Sigmoid colon (tissue), 4 donors: ENCODE data around the gene DBI.

ENCODE experiments used
- CTCF ChIP-seq, 4 experiments: fragments of 450-650 bp in 3 of 4; fragments of 200-600 bp in 1 of 4; IDR thresholded peaks; one replicate each; pipeline ENCODE4 v1.5.1; 2016 to 2019; ENCODE audit warnings: antibody characterized with exemption in 4 of 4, mild to moderate bottlenecking in 3 of 4, moderate library complexity in 2 of 4
- EP300 ChIP-seq, 4 donors: sonication (generic); formaldehyde crosslinking; IDR thresholded peaks; one replicate each; pipeline ENCODE4 v1.6.1; 2017; ENCODE audit warnings: antibody characterized with exemption in 4 of 4
- POLR2A ChIP-seq, 2 donors: fragments of 450-650 bp; IDR thresholded peaks; one replicate each; pipeline ENCODE4 v1.6.1; 2016; ENCODE audit warnings: antibody characterized with exemption in 2 of 2, mild to moderate bottlenecking in 2 of 2, moderate library complexity in 2 of 2
- POLR2AphosphoS5 ChIP-seq, 4 donors: sonication (generic); formaldehyde crosslinking; IDR thresholded peaks; one replicate each; pipeline ENCODE4 v1.6.1; 2017; ENCODE audit warnings: antibody characterized with exemption in 4 of 4

DNA sequence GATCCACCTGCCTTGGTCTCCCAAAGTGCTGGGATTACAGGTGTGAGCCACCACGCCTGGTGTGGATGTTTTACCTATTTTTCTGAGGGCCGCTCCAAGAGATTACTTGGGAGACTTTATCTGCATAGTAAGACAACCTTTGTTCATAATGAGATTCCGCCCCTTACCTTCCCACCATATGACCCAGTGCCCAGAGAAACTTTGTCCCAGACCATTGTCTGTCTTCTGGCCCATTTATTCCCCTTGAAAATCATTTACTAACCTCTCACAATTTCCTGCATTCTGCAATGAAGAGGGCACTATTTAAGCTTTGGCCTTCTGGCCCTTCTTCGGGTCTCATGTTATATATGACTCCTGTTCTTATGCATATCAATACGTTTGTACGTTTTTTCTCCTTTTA, 51.1 kb downstream of the DBI start:
- TF ChIP-seq POLR2A (IDR thresholded peaks at IDR 0.05): no peak
- no peak for TF ChIP-seq EP300 (IDR thresholded peaks at IDR 0.05)
- TF ChIP-seq CTCF (IDR thresholded peaks at IDR 0.05): no peak
- no peak for TF ChIP-seq POLR2AphosphoS5 (IDR thresholded peaks at IDR 0.05)
